Measurements from ENCODE around the gene SLC18A3.

The SLC18A3 gene

DNA sequence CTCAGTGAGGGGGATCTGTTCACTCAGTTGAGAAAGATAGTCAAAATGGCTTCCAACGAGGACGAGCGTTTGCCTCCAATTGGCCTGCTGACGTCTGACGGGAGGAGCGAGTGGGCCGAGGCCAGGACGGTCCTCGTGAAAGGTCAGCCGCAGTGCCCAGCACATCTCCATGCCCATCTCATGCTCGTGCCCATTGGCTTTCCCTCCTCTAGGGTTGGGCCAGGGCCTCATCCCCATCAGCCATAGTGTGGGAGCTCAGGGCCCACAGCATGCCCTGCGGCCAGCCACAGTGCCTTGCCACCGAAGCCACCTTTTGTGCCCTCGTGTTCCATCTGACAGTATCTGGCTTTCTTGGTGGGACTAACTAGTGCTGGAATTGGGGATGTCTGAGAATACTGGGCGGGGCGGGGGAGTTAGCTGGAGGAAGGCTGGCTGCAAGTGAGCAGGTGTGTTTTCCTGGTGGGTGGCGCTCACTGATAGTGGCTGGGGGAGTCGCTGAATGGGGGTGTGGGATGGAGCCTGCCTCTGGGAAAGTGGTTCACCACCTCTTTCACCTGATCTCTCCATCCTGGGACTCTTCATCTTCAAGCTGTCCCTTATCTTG lies 17.6 kb downstream of the SLC18A3 start:
- no peak for DNase-seq (ENCODE audit: low read depth)

- DNase-seq (ENCODE audit: low read depth) = no peak
These were observed 18.5 kb downstream of the SLC18A3 start for GRCh38 chr10:49628599-49628998.

DNA sequence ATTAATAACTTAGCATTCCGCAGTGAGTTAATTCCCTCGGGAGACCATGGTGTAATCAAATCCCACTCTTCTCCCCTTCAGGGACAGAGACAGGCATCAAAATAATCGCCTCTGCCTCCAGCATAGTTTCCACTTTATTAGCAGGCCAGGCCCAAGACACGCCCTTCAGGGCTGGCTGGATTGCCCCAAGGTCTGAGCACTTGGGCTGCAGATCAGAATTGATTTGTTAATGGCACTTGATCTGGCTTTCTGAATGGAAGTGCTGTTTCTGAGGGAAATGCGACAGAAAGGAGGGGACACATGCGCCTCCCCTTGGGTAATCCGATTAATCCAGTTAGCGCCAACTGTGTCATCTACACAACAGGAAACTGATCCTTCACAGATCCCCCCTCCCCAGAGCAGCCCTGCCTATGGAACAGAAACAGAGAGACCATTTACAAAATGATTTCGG lies 19.3 kb downstream of the SLC18A3 start:
- no peak for DNase-seq (ENCODE audit: low read depth)

DNA sequence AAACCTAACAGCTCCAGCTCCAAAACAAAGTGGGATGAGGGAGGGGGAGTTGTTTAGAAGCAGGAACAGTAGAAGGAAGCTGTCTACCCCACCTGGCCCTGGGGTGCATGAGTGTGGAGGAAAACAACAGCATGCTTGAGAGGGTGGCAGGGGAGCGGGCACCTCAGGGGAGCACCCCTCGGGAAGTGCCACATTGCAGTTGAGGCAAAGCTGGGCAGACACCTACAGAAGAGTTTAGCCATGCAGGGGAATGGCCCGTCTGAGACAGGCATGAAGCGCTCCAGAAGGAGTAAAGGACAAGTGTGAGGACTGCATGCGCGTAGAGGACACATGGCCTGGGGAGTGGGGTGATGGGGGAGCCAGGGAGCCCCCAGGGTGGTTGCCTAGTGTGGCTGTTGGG lies 21.9 kb downstream of the SLC18A3 start:
- no peak for DNase-seq (ENCODE audit: low read depth)

GRCh38 chr10:49632406-49633317 lies 22.6 kb downstream of the SLC18A3 start:
- DNase-seq (ENCODE audit: low read depth) = no peak

GRCh38 chr10:49633327-49634068 lies 23.4 kb downstream of the SLC18A3 start:
- no peak for DNase-seq (ENCODE audit: low read depth)

- no peak for DNase-seq (ENCODE audit: low read depth)
These were observed 24.1 kb downstream of the SLC18A3 start for GRCh38 chr10:49634069-49634660.

DNA sequence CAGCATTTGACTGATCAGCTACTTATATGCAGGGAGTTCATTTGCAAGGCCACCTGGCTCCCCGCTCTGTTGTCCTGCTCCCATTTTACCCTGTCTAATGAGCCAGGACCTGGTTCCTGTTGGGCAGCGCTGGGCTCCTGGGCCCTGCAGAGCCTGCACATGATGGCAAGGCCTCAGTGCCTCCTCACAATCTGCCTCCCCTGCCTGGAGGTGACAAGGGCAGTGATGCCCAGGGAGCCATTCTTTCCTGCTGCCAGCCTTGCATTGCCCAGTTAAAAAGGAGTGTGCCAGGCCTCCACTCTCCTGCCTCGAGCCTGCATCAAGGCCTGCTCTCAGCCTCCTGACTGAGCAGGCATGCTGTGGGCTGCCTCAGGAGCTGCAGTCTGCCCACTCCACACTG lies 32.2 kb downstream of the SLC18A3 start:
- no peak for DNase-seq (ENCODE audit: low read depth)

- DNase-seq (ENCODE audit: low read depth) = no peak
These were observed 33.3 kb downstream of the SLC18A3 start for GRCh38 chr10:49643241-49644034.

GRCh38 chr10:49644035-49644646 lies 34.0 kb downstream of the SLC18A3 start:
- no peak for DNase-seq (ENCODE audit: low read depth)

GRCh38 chr10:49645417-49645816 lies 35.3 kb downstream of the SLC18A3 start:
- DNase-seq (ENCODE audit: low read depth) = no peak

DNA sequence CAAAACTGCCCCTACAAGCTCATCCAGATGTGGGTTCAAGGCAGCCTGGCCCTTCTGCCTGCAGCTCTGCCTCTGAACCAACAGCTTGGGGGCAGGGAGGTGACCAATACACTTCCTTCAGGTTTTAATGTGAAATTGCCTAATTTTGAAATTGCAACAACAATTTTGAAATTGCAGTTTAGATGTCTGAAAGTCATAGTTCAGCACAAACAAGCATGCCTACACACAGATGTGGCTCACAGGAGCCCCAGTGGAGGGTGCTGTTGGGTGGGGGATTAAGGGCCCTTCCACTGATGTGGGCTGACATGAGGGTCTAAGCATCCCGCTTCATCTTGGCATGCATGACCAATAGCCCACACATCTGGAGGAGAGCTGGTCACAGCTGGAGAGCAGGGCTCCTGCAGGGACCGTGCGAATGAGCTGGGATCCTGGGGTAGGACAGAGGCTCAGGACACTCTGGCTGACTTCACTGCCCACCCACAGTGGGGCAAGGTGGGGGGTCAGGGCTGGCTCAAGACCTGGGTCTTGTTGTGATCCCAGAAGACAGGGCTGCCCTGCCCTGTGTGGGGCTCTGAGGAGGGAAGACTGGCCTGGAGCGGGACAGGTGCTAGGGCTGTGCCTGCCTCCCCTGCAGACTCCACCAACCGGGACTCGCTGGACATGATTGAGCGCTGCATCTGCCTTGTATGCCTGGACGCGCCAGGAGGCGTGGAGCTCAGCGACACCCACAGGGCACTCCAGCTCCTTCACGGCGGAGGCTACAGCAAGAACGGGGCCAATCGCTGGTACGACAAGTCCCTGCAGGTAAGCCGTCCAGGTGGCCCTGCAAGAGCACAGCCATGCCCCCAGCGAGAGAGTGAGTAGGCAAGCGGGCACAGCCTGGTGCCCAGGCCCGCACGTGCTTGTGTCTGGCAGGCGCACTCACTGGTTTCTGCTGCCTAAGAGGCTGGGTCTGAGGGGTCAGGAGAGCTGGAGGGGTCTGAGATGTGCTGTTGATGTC lies 36.1 kb downstream of the SLC18A3 start:
- no peak for DNase-seq (ENCODE audit: low read depth)

- no peak for DNase-seq (ENCODE audit: low read depth)
These were observed 37.4 kb downstream of the SLC18A3 start for GRCh38 chr10:49647554-49647953.

DNA sequence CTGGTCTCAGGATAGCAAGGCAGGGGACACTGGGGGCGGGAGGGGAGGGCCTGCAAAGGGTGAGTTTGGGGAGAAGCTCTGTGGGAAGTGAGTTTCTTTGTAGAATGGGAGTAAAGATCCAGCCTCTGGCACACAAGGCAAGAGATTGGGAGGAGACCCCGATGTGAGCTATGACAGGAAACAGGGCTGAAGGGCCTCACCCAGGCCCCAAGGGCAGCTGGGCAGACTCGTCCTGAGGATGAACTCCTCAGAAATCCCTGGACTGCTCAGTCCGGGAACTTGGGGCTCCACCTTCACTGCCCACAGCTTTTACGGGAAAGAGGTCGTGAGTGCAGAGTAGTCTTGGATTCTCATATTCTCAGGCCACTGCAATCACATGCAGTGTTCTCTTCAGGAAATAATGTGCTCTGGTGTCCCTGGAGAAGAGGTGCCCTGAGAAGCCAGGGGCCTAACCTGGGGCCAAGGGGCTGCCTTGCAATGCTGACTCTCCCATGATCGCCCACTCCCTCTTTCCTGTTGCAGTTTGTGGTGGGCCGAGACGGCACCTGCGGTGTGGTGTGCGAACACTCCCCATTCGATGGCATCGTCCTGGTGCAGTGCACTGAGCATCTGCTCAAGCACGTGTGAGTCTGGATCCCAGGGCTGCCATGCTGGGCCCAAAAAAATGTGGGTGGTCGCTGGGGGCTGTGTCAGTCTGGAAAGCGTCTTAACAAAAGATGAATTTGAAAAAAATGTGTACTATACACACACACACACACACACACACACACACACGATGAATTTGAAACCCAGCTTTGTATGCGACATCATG lies 38.1 kb downstream of the SLC18A3 start:
- DNase-seq (ENCODE audit: low read depth) = no peak

DNA sequence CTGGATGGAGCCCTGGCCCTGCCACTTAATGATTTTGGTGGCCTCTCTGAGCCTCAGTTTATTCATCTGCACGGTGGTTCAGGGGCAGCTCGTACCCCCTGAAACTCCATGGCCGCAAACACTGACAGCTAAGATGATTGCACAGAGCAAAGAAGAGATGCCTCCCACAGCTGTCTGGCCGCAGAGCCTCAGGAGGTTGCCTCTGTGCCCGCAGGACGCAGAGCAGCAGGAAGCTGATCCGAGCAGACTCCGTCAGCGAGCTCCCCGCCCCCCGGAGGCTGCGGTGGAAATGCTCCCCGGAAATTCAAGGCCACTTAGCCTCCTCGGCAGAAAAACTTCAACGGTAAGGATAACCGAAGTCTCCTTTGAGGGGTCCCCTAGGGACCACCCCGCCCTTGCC lies 39.2 kb downstream of the SLC18A3 start:
- DNase-seq (ENCODE audit: low read depth) = peak; percentile 26

DNA sequence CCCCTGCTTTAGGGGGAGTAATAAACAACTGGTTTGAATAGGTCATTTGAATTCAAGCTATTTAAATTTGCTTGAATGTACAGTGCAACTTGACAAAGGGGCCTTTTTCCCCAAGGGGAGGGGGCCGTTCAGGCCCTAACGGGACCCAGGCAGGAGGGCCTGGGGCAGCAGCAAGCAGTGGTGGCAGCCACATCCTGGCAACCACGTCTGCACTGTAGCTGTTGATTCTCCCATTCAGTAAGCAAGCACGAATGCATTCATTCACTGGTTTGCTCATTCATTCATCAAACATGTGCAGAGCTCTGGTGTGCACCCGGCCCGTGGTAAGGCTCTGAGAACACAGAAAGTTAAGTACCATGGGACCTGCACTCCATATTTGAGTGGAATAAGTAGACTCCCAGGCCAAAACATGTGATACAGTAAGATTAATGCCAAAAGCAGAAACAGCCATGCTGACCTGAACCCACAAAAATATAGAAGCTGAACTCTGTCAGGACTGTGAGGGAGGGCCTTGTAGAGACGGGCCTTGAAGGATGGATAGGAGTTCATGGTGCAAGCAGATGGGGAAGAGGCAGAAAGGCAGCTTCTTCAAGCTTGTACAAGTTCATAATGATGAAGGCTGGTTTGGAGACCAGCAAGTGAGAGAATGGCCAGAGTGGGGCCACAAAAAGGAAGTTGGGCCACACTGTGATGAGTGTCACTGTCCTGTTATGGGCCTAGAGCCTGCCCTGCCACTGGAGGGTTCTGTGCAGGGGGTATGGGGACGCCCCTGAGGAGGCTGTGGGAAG lies 40.0 kb downstream of the SLC18A3 start:
- no peak for DNase-seq (ENCODE audit: low read depth)

DNA sequence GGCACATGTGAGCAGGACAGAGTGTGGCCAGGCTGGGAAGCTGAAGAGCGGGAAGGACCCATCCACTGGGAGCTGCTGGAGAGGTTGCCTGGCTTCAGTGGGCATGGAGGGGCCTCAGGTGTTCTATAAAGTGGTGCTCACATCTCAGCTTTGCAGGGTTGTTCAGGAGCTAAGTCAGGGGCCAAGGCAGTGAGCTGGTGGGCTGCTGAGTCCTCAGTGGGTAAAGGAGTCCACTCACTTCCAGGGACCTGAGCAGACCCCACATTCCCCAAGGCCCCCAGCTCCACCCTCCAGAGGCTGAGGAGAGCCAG lies 40.6 kb downstream of the SLC18A3 start:
- no peak for DNase-seq (ENCODE audit: low read depth)

All from EH (cell line).